ENCODE measurements around the gene SH2D1A. TPM values are rescaled to one million over a fixed set of nuclear protein-coding genes. Genes with fewer than 3 reads are reported as not detected.

Gene SH2D1A
- total RNA-seq, 1 donor from 2014 or later = not detected

DNA sequence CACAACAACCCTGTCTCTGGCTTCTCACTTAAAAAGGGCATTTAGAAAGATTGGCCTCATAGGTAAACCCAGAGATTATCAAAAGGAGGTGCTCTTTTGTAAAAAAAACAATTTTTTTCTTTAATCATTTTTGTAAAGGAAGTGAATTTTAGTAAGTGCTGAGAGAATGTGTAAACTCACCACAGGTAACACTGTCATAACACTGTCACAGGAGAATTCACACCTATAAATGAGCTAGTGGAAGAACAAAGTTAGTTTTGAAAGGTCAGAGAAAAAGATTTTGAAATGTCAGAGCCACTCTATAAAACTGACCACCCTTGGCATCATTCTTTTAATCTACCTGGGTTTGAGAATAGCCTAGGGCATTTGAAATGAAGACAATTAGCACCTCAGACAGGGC lies 3.3 kb upstream of the SH2D1A start:
- H3K9me3 Mint-ChIP-seq (ENCODE audit: unreplicated experiment) = peaks cover 2% of the 10 kb centered on the region
- H3K4me3 Mint-ChIP-seq (ENCODE audit: unreplicated experiment) = no peak overlapping the region
- no peaks in the 10 kb centered on the region for H3K36me3 Mint-ChIP-seq (ENCODE audit: unreplicated experiment)
- no peaks in the 10 kb centered on the region for H3K27me3 Mint-ChIP-seq (ENCODE audit: unreplicated experiment)
- TF ChIP-seq, protein P1, sequence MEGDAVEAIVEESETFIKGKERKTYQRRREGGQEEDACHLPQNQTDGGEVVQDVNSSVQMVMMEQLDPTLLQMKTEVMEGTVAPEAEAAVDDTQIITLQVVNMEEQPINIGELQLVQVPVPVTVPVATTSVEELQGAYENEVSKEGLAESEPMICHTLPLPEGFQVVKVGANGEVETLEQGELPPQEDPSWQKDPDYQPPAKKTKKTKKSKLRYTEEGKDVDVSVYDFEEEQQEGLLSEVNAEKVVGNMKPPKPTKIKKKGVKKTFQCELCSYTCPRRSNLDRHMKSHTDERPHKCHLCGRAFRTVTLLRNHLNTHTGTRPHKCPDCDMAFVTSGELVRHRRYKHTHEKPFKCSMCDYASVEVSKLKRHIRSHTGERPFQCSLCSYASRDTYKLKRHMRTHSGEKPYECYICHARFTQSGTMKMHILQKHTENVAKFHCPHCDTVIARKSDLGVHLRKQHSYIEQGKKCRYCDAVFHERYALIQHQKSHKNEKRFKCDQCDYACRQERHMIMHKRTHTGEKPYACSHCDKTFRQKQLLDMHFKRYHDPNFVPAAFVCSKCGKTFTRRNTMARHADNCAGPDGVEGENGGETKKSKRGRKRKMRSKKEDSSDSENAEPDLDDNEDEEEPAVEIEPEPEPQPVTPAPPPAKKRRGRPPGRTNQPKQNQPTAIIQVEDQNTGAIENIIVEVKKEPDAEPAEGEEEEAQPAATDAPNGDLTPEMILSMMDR (IDR thresholded peaks at IDR 0.05; ENCODE audit: partially characterized antibody, unreplicated experiment) = no peak
- H3K27ac Mint-ChIP-seq (ENCODE audit: unreplicated experiment) = no peak overlapping the region
- DNase-seq = no peak
- no peaks in the 10 kb centered on the region for H3K4me1 Mint-ChIP-seq (ENCODE audit: low read depth, unreplicated experiment)

DNA sequence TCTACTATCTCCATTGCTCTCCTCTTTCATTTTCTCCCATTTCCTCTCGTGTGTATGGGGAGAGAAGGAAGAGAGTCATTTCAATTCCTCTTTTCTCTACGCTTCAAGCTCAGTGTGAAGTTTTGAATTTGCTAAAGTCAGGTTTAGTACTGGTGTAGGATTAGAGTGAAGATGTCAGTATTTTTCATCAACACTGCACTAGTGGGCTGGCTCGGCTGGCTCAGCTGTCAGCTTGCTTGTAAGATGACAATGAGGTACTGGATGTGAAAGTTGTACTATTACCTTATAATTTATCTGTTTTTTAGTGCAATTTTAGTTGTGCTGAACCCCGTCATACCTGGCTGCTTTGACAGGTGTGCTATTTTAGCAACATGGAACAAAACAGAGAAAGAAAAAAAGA lies 2.1 kb upstream of the SH2D1A start:
- H3K27ac Mint-ChIP-seq (ENCODE audit: unreplicated experiment) = no peak overlapping the region
- H3K36me3 Mint-ChIP-seq (ENCODE audit: unreplicated experiment) = no peaks in the 10 kb centered on the region
- H3K9me3 Mint-ChIP-seq (ENCODE audit: unreplicated experiment) = peaks cover 2% of the 10 kb centered on the region
- no peaks in the 10 kb centered on the region for H3K27me3 Mint-ChIP-seq (ENCODE audit: unreplicated experiment)
- DNase-seq = no peak
- TF ChIP-seq, protein P1 (IDR thresholded peaks at IDR 0.05; ENCODE audit: partially characterized antibody, unreplicated experiment) = no peak
- no peak overlapping the region for H3K4me3 Mint-ChIP-seq (ENCODE audit: unreplicated experiment)
- H3K4me1 Mint-ChIP-seq (ENCODE audit: low read depth, unreplicated experiment) = no peaks in the 10 kb centered on the region

DNA sequence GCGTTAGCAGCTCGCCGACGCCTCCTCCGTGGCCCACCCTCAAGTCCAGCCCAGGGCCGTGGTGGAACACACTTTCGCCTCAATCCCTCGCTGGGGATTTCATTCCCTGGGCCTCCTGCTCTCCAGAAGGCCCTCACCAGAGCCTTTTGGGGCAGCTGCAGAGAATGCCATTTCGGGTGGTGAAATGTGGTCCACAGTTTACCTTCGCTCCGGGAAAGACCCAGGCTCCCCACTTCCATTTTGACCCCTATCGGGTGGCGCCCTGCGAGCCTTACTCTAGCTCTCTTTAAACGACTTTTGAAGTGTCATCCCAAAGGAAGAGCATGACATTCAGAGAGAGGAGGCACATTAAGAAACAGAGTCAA lies 496 bp downstream of the SH2D1A start:
- Mint-ChIP-seq H3K4me3 (ENCODE audit: unreplicated experiment) (no peak overlapping the region), H3K4me1 (ENCODE audit: low read depth, unreplicated experiment) (no peaks in the 10 kb centered on the region), H3K27me3 (ENCODE audit: unreplicated experiment) (no peaks in the 10 kb centered on the region), H3K9me3 (ENCODE audit: unreplicated experiment) (peaks cover 2% of the 10 kb centered on the region), H3K27ac (ENCODE audit: unreplicated experiment) (no peak overlapping the region), H3K36me3 (ENCODE audit: unreplicated experiment) (no peaks in the 10 kb centered on the region)
- DNase-seq = no peak
- TF ChIP-seq, protein P1 (IDR thresholded peaks at IDR 0.05; ENCODE audit: partially characterized antibody, unreplicated experiment) = no peak

DNA sequence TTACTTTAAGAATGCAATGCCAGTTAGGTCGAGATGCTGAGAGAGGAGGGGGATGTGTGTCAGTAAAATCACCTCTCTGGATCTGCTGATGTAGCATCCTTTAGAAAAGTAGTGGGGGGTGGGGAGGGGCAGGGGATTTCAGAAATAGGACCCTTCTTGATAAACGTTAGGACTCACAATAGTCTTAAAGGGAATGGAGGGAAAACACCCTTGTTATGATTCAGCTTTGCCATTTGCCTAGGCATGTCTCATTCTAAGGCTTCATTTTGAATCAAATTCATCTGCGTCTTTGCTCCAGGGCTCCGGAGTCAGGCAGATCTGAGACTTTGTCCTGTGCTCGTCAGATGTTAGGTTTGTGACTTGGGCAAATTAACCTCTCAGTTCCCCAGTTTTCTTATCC lies 879 bp downstream of the SH2D1A start:
- TF ChIP-seq, protein P1 (IDR thresholded peaks at IDR 0.05; ENCODE audit: partially characterized antibody, unreplicated experiment) = no peak
- no peak for DNase-seq
- H3K36me3 Mint-ChIP-seq (ENCODE audit: unreplicated experiment) = no peaks in the 10 kb centered on the region
- H3K4me1 Mint-ChIP-seq (ENCODE audit: low read depth, unreplicated experiment) = no peaks in the 10 kb centered on the region
- H3K27ac Mint-ChIP-seq (ENCODE audit: unreplicated experiment) = no peak overlapping the region
- H3K27me3 Mint-ChIP-seq (ENCODE audit: unreplicated experiment) = no peaks in the 10 kb centered on the region
- H3K4me3 Mint-ChIP-seq (ENCODE audit: unreplicated experiment) = no peak overlapping the region
- peaks cover 2% of the 10 kb centered on the region for H3K9me3 Mint-ChIP-seq (ENCODE audit: unreplicated experiment)

DNA sequence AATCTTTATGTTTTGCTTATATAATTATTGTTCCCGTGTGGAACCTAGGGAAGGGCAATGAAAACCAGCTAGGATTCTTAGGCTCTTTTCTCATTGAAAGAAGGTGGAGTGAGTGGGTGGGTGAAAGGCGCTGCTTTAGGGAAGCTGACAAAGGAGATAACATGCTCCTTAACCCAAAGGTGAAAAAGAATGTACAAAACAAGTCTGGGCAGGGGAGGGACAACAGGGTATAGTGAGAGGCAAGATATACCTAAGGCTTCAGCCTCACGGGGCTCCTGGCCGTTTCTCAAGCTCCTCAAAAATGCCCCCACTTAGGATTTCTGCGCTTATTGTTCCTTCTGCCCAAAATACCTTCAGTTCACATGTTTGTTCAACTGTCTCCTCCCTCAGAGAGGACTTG lies 1.8 kb downstream of the SH2D1A start:
- H3K27me3 Mint-ChIP-seq (ENCODE audit: unreplicated experiment) = no peaks in the 10 kb centered on the region
- H3K9me3 Mint-ChIP-seq (ENCODE audit: unreplicated experiment) = peaks cover 2% of the 10 kb centered on the region
- H3K4me1 Mint-ChIP-seq (ENCODE audit: low read depth, unreplicated experiment) = no peaks in the 10 kb centered on the region
- no peak overlapping the region for H3K4me3 Mint-ChIP-seq (ENCODE audit: unreplicated experiment)
- H3K36me3 Mint-ChIP-seq (ENCODE audit: unreplicated experiment) = no peaks in the 10 kb centered on the region
- DNase-seq = no peak
- TF ChIP-seq, protein P1 (IDR thresholded peaks at IDR 0.05; ENCODE audit: partially characterized antibody, unreplicated experiment) = no peak
- no peak overlapping the region for H3K27ac Mint-ChIP-seq (ENCODE audit: unreplicated experiment)
